ENCODE results near the gene INTS11. TPM values are rescaled to one million over a fixed set of nuclear protein-coding genes. Genes with fewer than 3 reads are reported as not detected.

The INTS11 gene
- total and polyA plus RNA-seq, 10 donors, result 89.2 to 203 (median 102) TPM

DNA sequence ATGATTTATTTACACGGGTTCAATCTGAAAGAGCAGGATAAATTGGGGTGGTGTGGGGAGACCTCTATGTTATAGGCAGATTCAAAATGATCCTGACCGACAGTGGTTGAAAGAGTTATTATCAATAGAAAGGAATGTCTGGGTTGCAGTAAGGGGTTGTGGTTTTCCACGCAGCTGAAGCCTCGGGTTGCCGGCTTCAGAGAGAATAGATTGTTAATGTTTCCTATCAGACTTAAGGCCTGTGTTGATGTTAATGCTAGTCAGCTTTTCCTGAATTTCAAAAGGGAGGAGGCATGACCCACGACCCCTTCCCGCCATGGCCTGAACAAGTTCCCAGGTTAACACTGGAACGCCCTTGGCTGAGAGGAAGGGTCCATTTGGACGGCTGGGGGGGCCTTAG is 48.6 kb downstream of the INTS11 start:
- WGBS, 5 donors, result 80 to 89% (median 85%) methylated on average over 9 of the region's 9 CpGs
- H3K4me1 ChIP-seq, result peaks cover 18 to 40% (median 32%) of the 10 kb centered on the region in 6 donors

GRCh38 chr1:1274931-1275431 is 49.5 kb downstream of the INTS11 start:
- Histone ChIP-seq H3K4me3 (peak overlapping the region in 1 of 8 donors; percentile 98), H3K9me3 (no peaks in the 10 kb centered on the region), H3K27ac (no peak overlapping the region), H3K27me3 (replicated peaks in 1 of 7) (no peaks in the 10 kb centered on the region), H3K4me1 (peaks cover 26 to 49% (median 41%) of the 10 kb centered on the region in 6 donors), H3K36me3 (peaks cover 0 to 22% (median 0%) of the 10 kb centered on the region in 6 donors)
- intact Hi-C loops (cut with DNase I; ENCODE audit: low total_unique reads), result no loop called here
- 88 to 95% (median 93%) methylated on average over 9 to 15 of the region's 15 CpGs for WGBS, 5 donors
- DNase-seq, result peak; percentile 76
- no peak for TF ChIP-seq POLR2AphosphoS5 (IDR thresholded peaks at IDR 0.05)
- TF ChIP-seq CTCF (IDR thresholded peaks at IDR 0.05 in 8 of 11, conservative IDR thresholded peaks at IDR 0.05 in 3 of 11), result no peak
- no peak for TF ChIP-seq POLR2A (IDR thresholded peaks at IDR 0.05)

More for the DNA sequence above, 48.6 kb downstream of the INTS11 start:
- H3K27ac ChIP-seq, result no peak overlapping the region
- no peak overlapping the region for H3K4me3 ChIP-seq
- DNase-seq, result no peak
- intact Hi-C loops (cut with DNase I; ENCODE audit: low total_unique reads), result no loop called here
- H3K36me3 ChIP-seq, result peaks cover 0 to 15% (median 0%) of the 10 kb centered on the region in 6 donors
- no peaks in the 10 kb centered on the region for H3K27me3 ChIP-seq (replicated peaks in 1 of 7)
- TF ChIP-seq POLR2AphosphoS5 (IDR thresholded peaks at IDR 0.05) (no peak), CTCF (IDR thresholded peaks at IDR 0.05 in 8 of 11, conservative IDR thresholded peaks at IDR 0.05 in 3 of 11) (no peak), POLR2A (IDR thresholded peaks at IDR 0.05) (no peak)
- H3K9me3 ChIP-seq, result no peaks in the 10 kb centered on the region

DNA sequence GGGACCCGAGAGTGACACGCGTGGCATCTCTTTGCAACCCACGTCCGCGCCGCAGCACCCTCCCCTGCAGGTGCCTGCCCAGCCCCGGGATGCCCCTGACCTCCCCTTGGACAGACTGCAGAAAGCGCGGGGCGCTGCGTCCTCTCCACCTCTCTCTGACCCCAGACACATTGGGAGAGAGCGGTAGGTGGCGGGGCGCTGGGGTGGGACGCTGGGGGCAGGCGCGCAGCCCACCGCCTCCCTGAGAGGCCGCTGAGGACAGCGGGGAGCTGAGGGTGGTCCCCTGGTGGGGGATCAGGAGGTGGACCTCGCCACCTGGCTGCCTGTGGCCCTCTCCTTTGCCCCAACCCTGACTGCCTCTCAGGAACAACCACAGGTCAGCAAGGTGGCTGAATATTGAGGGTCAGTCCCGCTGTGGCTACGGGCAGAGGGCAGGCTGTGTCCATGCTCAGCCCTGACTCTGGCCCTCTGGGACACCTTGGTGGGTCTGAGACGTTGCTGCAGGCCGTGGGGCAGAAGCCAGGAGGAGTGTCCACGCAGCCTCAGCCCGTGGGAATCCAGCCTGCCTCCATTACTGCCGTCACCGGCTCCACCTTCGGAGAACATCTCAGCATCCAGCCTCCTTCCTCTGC is 50.0 kb downstream of the INTS11 start:
- Histone ChIP-seq H3K9me3 (no peaks in the 10 kb centered on the region), H3K27ac (peak overlapping the region; percentile 81 to 94 (median 86)), H3K4me3 (peak overlapping the region; percentile 84 to 98 (median 90)), H3K4me1 (peaks cover 26 to 55% (median 46%) of the 10 kb centered on the region in 6 donors), H3K36me3 (peaks cover 0 to 27% (median 0%) of the 10 kb centered on the region in 6 donors), H3K27me3 (replicated peaks in 1 of 7) (no peaks in the 10 kb centered on the region)
- DNase-seq, result peak; percentile 77
- WGBS, 5 donors, result 30 to 88% (median 34%) methylated on average over 7 to 31 of the region's 31 CpGs
- intact Hi-C loops (cut with DNase I; ENCODE audit: low total_unique reads), result no loop called here
- TF ChIP-seq POLR2AphosphoS5 (IDR thresholded peaks at IDR 0.05) (no peak), CTCF (IDR thresholded peaks at IDR 0.05 in 8 of 11, conservative IDR thresholded peaks at IDR 0.05 in 3 of 11) (no peak), POLR2A (IDR thresholded peaks at IDR 0.05) (no peak)
